GM13976 (cell line): ENCODE results near the gene REG3A.

Source experiments
- DNase-seq: peaks from one replicate; pipeline ENCODE4 v3.0.0; 2012; ENCODE audit warnings: low spot score
- in situ Hi-C: fragments of 300-500 bp; cut with MboI; formaldehyde crosslinking; loops from one replicate; pipeline ENCODE4 v1.12.0; 2022; ENCODE audit warnings: low sequenced_read_pairs, mixed read lengths, inconsistent platforms; ENCODE audit not compliant: unreplicated experiment
- TF ChIP-seq, protein P1 (sequence below): IDR thresholded peaks from 2 replicates; pipeline ENCODE4 v1.5.1; 2012; ENCODE audit warnings: borderline replicate concordance, mild to moderate bottlenecking; ENCODE audit not compliant: insufficient read depth; ENCODE audit errors: extremely low read depth, missing control alignments, control extremely low read depth

REG3A gene

DNA sequence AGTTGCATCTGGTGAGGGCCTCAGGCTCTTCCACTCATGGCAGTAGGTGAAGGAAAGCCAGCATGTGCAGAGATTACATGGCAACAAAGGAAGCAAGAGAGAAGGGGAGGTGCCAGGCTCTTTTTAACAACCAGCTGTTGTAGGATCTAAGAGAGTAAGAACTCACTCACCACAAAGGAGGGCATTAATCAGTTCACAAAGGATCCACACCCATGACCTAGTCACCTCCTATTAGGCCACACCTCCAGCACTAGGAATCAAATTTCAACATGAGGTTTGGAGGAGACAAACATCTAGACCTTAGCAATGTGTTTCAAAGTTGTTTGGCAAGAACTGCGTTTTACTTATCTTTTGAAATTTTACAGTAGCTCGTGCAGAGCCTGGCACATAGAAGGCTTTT, 20.5 kb upstream of the REG3A start:
- no peak for DNase-seq
- in situ Hi-C loops, result no loop called here
- TF ChIP-seq, protein P1, sequence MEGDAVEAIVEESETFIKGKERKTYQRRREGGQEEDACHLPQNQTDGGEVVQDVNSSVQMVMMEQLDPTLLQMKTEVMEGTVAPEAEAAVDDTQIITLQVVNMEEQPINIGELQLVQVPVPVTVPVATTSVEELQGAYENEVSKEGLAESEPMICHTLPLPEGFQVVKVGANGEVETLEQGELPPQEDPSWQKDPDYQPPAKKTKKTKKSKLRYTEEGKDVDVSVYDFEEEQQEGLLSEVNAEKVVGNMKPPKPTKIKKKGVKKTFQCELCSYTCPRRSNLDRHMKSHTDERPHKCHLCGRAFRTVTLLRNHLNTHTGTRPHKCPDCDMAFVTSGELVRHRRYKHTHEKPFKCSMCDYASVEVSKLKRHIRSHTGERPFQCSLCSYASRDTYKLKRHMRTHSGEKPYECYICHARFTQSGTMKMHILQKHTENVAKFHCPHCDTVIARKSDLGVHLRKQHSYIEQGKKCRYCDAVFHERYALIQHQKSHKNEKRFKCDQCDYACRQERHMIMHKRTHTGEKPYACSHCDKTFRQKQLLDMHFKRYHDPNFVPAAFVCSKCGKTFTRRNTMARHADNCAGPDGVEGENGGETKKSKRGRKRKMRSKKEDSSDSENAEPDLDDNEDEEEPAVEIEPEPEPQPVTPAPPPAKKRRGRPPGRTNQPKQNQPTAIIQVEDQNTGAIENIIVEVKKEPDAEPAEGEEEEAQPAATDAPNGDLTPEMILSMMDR, result no peak

DNA sequence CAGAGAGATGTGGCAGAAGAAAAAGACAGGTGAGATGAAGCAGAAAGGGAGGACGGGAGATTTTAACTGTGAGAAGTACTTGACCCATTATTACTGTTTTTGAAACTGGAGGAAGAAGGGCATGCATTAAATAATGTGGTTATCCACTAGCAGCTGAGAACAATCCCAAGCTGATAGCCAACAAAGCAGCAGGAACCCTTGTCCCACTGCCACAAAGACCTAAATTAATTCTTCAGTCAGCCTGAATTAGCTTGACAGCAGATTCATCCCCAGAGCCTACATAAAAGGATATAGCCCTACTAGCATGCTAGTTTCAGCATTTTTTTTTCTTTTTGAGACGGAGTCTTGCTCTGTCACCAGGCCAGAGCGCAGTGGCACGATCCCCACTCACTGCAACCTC, 19.5 kb upstream of the REG3A start:
- in situ Hi-C loops, result no loop called here
- TF ChIP-seq, protein P1, result no peak
- no peak for DNase-seq

DNA sequence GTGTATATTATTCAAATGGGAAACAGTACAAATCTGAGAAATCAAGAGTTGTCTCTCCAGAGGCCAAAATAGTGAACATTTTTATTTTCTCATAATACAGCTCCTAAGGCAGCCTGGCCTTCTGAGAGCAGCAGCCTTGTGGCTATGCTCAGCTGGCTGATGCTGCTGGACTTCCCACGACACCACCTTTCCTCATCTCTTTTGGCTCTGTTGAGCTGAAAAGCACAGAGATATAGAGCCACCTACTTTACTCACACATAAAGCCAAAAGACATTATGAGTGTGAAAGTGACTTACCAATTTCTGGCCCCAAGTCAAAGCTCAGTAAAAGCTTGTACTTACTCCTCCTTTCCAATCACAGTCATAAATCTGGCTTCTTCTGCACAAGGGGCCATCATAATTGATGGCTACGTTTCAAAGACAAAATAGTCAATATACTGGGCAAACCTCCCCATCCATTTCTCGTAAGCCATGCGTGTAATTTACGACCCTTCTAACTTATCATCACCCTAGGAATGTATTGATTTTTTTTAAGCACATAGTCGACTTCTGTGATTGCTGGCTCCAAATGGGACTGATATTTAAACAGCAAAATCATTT, 18.6 kb upstream of the REG3A start:
- DNase-seq, result no peak
- TF ChIP-seq, protein P1, result no peak
- in situ Hi-C loops, result no loop called here

DNA sequence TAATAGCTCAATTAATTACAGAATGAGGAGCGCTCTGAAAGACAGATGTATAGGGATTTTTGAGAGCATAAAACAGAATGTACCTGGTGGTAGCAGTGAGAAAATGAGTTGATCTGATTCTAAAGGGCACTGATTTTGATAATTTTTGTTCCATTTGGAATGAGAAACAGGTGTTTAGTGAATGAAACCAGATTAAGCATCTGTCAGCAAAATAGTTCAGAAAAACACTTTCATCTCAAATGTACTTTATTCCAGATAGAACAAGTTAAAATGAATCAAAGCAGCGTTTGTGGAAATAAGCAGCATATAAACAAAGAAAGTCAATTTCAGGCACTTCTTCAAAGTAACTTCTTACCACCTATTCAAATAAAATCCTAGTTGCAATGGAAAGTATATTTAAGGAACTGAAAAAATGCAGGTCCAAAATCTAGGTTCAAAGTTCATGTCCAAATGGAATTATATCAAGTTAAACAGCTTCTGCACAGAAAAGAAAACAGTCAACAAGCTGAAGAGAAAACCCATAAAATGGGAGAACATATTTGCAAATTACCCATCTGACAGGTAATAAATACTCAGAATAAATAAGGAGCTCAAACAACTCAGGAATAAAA, 11.9 kb upstream of the REG3A start:
- TF ChIP-seq, protein P1, result no peak
- in situ Hi-C loops, result no loop called here
- no peak for DNase-seq

DNA sequence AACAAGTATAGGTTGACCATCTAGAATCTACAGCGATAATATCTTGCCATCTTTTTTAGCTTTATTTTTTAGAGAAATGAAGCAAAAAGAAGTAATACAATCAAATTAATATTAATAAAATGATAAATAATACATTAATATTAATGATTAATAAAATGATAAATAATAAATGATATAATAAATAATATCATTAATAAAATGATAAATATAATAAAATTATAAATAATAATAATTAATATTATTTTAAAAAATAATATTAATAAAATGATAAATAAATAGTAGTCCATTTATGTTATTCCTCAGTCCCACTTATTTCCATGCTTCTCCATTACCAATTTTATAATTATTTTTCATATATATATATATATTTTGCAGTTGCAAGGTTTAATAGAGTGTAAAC, 3.2 kb upstream of the REG3A start:
- TF ChIP-seq, protein P1, result no peak
- DNase-seq, result no peak
- in situ Hi-C loops, result no loop called here

DNA sequence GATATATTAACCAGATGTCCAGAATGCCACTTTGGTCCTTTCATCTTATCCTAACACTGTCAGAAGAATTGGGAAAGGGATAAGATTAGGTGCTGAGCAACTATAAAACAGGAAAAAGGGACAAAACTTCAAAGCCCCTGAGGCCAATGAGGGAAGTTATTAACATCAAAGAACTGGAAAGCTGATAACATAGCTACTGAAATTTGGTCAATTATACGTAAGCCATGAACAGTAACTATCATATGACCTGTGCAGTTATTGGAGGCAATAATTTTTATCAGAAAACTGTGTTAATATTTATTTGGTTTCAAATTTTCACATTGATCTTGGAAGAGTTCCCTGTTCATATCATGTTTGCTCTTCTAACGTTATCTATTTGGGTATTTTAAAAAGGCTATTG, 2.6 kb upstream of the REG3A start:
- in situ Hi-C loops, result no loop called here
- TF ChIP-seq, protein P1, result no peak

DNA sequence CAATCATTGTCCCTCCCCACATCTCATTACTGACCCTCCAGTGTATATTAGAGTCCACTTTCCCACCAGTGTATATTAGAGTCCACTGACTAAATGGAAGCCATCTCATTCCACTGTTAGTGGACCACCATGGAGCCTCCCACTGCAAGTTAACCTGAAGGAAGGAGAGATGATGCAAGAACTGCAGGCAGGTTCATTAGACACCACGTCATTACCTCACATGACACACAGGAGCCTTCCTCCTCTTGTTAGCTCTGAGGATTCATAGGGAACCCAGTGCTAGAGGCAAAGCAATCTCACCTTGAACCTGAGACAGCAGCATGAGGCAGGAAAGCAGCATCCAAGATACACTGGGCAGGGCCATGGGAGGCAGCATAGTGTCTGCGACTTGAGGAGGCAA, 523 bp downstream of the REG3A start:
- TF ChIP-seq, protein P1, result no peak
- no peak for DNase-seq
- in situ Hi-C loops, result no loop called here

More for the DNA sequence above, 2.6 kb upstream of the REG3A start:
- no peak for DNase-seq
